Kidney (tissue), 22 donors: ENCODE measurements around the gene SLC7A5. TPM values are rescaled to one million over a fixed set of nuclear protein-coding genes. Genes with fewer than 3 reads are reported as not detected.
A peak's percentile ranks its signal among the peaks of the same experiment; 100 is the strongest.
"Not testable (repeated sequence)": the region's sequence is repeated elsewhere in the genome, so short reads cannot be mapped to it uniquely, and the experiment has no call there.

Experiments
- DNase-seq, 5 donors: peaks; one replicate each; pipeline ENCODE4 v3.0.0-alpha.2; 2013 to 2020
- FAIRE-seq: peaks from 2 replicates; lab custom pipeline; 2012; peaks lifted over from hg19 to GRCh38; lab: Jason Lieb, UNC
- H3K27ac ChIP-seq, 2 donors: one replicate each; pipeline ENCODE4 v1.7.0; 2013; ENCODE audit warnings: low read depth in 2 of 2, low read length in 2 of 2, inconsistent platforms in 1 of 2
- H3K27me3 ChIP-seq: one replicate; pipeline ENCODE4 v1.7.1; 2013; ENCODE audit warnings: low read length, inconsistent platforms; ENCODE audit not compliant: control insufficient read depth, insufficient read depth
- H3K36me3 ChIP-seq, 3 donors: one replicate each; pipeline versions ENCODE4 v1.7.0 to v1.7.1; 2013; ENCODE audit warnings: low read length in 3 of 3, control low read depth in 1 of 3, inconsistent platforms in 1 of 3; ENCODE audit not compliant: insufficient read depth in 3 of 3, control insufficient read depth in 2 of 3
- H3K4me1 ChIP-seq, 3 donors: one replicate each; pipeline versions ENCODE4 v1.7.0 to v1.7.1; 2013; ENCODE audit warnings: low read length in 3 of 3, inconsistent platforms in 1 of 3, low read depth in 1 of 3; ENCODE audit not compliant: control insufficient read depth in 2 of 3, insufficient read depth in 2 of 3
- H3K4me3 ChIP-seq, 3 donors: one replicate each; pipeline versions ENCODE4 v1.7.0 to v1.8.1; 2013; ENCODE audit warnings: low read length in 3 of 3, control low read depth in 1 of 3, inconsistent platforms in 1 of 3
- H3K9ac ChIP-seq, 3 donors: one replicate each; pipeline versions ENCODE4 v1.7.0 to v1.7.1; 2013; ENCODE audit warnings: low read length in 3 of 3, control low read depth in 1 of 3, inconsistent platforms in 1 of 3
- H3K9me3 ChIP-seq, 3 donors: one replicate each; pipeline versions ENCODE4 v1.7.0 to v1.7.1; 2013; ENCODE audit warnings: low read length in 3 of 3, control low read depth in 1 of 3, inconsistent platforms in 1 of 3; ENCODE audit not compliant: control insufficient read depth in 2 of 3, insufficient read depth in 1 of 3
- CTCF ChIP-seq: IDR thresholded peaks from 3 replicates; pipeline ENCODE4 v1.5.1; 2012; ENCODE audit warnings: mild to moderate bottlenecking, moderate library complexity, borderline replicate concordance; ENCODE audit not compliant: insufficient read depth; ENCODE audit errors: extremely low read depth
- intact Hi-C: fragments of 100-400 bp; cut with DNase I; formaldehyde crosslinking; loops from one replicate; pipeline ENCODE4 v1.11.1; 2022
- long read RNA-seq, 10 donors: library from polyadenylated mRNA in 1 of 10; unstranded in 1 of 10; transcript quantifications; one replicate each; pipeline ENCODE4 v2.0.0 and lab custom pipeline, GENCODE V29; 2021 to 2026
- polyA plus RNA-seq: library from polyadenylated mRNA; stranded (reverse); fragments of 350-450 nt; fragmentation: Illumina TruSeq; extraction: RNeasy Lipid Tissue Mini Kit (QIAGEN cat#74804); gene quantifications from one replicate; pipeline ENCODE4 v1.2.3, GENCODE V29; 2014; ENCODE audit warnings: low read depth, low replicate concordance; ENCODE audit not compliant: insufficient read depth
- total RNA-seq: library from RNA; stranded (reverse); fragmentation: NEBNext Ultra II Directional; extraction: Animal tissue kit (Norgen Biotek cat#: 25700); gene quantifications from one replicate; pipeline ENCODE4 v1.2.1, GENCODE V29; 2021
- donor health status: control.
- donor health status: control.
- donor health status: control.
- donor health status: control.
- donor health status: control.
- donor health status: DM: yes; HTN: yes; CAD: no.
- donor health status: Normal renal cell carcinoma (clear cell type).

Gene SLC7A5
- total RNA-seq (18.7 TPM), polyA plus RNA-seq (17.0 TPM)
- long read RNA-seq, donor 1, full-length matches to known transcripts: 1 of 1 reads
- long read RNA-seq, donor 1, partial matches to known transcripts: 0 of 1 reads
- long read RNA-seq, donor 1, other reads (novel, unspliced or antisense): 0 of 1 reads
- long read RNA-seq, donor 2, full-length matches to known transcripts: 1 of 1 reads
- long read RNA-seq, donor 2, partial matches to known transcripts: 0 of 1 reads
- long read RNA-seq, donor 2, other reads (novel, unspliced or antisense): 0 of 1 reads
- long read RNA-seq, donor 3, full-length matches to known transcripts: 2 of 2 reads
- long read RNA-seq, donor 3, partial matches to known transcripts: 0 of 2 reads
- long read RNA-seq, donor 3, other reads (novel, unspliced or antisense): 0 of 2 reads
- long read RNA-seq, donor 4, full-length matches to known transcripts: 2 of 2 reads
- long read RNA-seq, donor 4, partial matches to known transcripts: 0 of 2 reads
- long read RNA-seq, donor 4, other reads (novel, unspliced or antisense): 0 of 2 reads
- long read RNA-seq, donor 5: 0 reads
- long read RNA-seq, donor 6, full-length matches to known transcripts: 1 of 1 reads
- long read RNA-seq, donor 6, partial matches to known transcripts: 0 of 1 reads
- long read RNA-seq, donor 6, other reads (novel, unspliced or antisense): 0 of 1 reads
- long read RNA-seq, donor 7, partial matches to known transcripts: 0 of 5 reads
- long read RNA-seq, donor 7, other reads (novel, unspliced or antisense): 5 of 5 reads
- long read RNA-seq, donor 8: 0 reads
- long read RNA-seq, donor 9: 0 reads
- long read RNA-seq, donor 10, full-length matches to known transcripts: 4 of 4 reads
- long read RNA-seq, donor 10, partial matches to known transcripts: 0 of 4 reads
- long read RNA-seq, donor 10, other reads (novel, unspliced or antisense): 0 of 4 reads

GRCh38 chr16:87869061-87869878 lies at the start of gene SLC7A5:
TSS of gene SLC7A5 (minus strand) at chr16:87869507. CDS start at chr16:87869422, 85 bp downstream.
- peak; percentile 73 to 93 (median 79) for DNase-seq
- H3K27ac ChIP-seq, H3K4me1 ChIP-seq, H3K36me3 ChIP-seq, FAIRE-seq, H3K27me3 ChIP-seq, H3K9ac ChIP-seq, H3K9me3 ChIP-seq, intact Hi-C loops: not testable (repeated sequence)
- H3K4me3 ChIP-seq: peak within 1 kb of the TSS; percentile 7 to 43 (median 38)

- intact Hi-C loops: no loop called here
- Histone ChIP-seq H3K9ac (no peak overlapping the region), H3K4me3 (no peak overlapping the region), H3K27ac (no peak overlapping the region), H3K27me3 (no peaks in the 10 kb centered on the region), H3K36me3 (no peaks in the 10 kb centered on the region), H3K4me1 (peaks cover 0 to 10% (median 6%) of the 10 kb centered on the region in 3 donors), H3K9me3 (no peaks in the 10 kb centered on the region)
- TF ChIP-seq CTCF: no peak
- no peak for FAIRE-seq
- DNase-seq: no peak
Observed at GRCh38 chr16:87918338-87918737, 49.0 kb upstream of the SLC7A5 start.

GRCh38 chr16:87917503-87917902 lies 48.2 kb upstream of the SLC7A5 start:
- H3K27ac ChIP-seq: no peak overlapping the region
- peaks cover 0 to 5% (median 2%) of the 10 kb centered on the region in 3 donors for H3K4me1 ChIP-seq
- FAIRE-seq: no peak
- no peaks in the 10 kb centered on the region for H3K9me3 ChIP-seq
- DNase-seq: no peak
- H3K4me3 ChIP-seq: no peak overlapping the region
- H3K9ac ChIP-seq: no peak overlapping the region
- intact Hi-C loops: no loop called here
- no peaks in the 10 kb centered on the region for H3K27me3 ChIP-seq
- no peak for TF ChIP-seq CTCF
- H3K36me3 ChIP-seq: no peaks in the 10 kb centered on the region
